Tibial nerve (tissue), 4 donors: Measurements from ENCODE around the gene ERBB4.

ENCODE experiments used
- EP300 ChIP-seq, 2 donors: sonication (generic); formaldehyde crosslinking; IDR thresholded peaks; one replicate each; pipeline ENCODE4 v1.6.1; 2017; ENCODE audit warnings: antibody characterized with exemption in 2 of 2, mild to moderate bottlenecking in 1 of 2
- POLR2A ChIP-seq, 2 donors: fragments of 450-650 bp; IDR thresholded peaks; one replicate each; pipeline ENCODE4 v1.6.1; 2017; ENCODE audit warnings: antibody characterized with exemption in 2 of 2, mild to moderate bottlenecking in 2 of 2, moderate library complexity in 2 of 2
- TF ChIP-seq, protein P1 (sequence below), 5 experiments: fragments of 200-600 bp in 3 of 5; fragments of 450-650 bp in 2 of 5; sonication (generic) in 3 of 5; IDR thresholded peaks; one replicate each; pipeline ENCODE4 v1.5.1; 2016 to 2019; ENCODE audit warnings: antibody characterized with exemption in 5 of 5, mild to moderate bottlenecking in 3 of 5, moderate library complexity in 2 of 5

DNA sequence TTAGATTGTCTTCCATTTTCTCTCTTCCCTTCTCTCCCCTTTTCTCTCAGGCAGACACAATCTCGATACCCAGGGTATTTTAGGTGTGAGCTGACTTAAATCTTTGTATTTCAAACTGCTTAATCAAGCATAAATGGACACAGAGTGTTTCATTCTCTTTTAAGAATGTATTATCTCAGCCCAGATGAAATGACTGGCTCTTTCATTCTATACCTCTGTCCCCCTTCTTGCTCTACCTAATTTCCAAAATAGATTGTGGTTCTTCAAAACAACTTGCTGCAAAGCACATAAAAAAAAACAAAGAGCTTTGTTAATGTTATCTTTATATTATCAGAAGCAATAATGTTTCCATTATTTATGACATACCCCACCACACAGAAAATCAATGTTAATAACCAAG lies 514.6 kb downstream of the ERBB4 start:
- TF ChIP-seq EP300 (IDR thresholded peaks at IDR 0.05) (no peak), POLR2A (IDR thresholded peaks at IDR 0.05) (no peak)
- TF ChIP-seq, protein P1, sequence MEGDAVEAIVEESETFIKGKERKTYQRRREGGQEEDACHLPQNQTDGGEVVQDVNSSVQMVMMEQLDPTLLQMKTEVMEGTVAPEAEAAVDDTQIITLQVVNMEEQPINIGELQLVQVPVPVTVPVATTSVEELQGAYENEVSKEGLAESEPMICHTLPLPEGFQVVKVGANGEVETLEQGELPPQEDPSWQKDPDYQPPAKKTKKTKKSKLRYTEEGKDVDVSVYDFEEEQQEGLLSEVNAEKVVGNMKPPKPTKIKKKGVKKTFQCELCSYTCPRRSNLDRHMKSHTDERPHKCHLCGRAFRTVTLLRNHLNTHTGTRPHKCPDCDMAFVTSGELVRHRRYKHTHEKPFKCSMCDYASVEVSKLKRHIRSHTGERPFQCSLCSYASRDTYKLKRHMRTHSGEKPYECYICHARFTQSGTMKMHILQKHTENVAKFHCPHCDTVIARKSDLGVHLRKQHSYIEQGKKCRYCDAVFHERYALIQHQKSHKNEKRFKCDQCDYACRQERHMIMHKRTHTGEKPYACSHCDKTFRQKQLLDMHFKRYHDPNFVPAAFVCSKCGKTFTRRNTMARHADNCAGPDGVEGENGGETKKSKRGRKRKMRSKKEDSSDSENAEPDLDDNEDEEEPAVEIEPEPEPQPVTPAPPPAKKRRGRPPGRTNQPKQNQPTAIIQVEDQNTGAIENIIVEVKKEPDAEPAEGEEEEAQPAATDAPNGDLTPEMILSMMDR (IDR thresholded peaks at IDR 0.05): no peak
